A673 (cell line): ENCODE results near the gene PDAP1.

Source experiments
- EZH2 ChIP-seq: fragments of 200-600 bp; sonication (generic); IDR thresholded peaks from 2 replicates; pipeline ENCODE4 v1.6.1; 2017; ENCODE audit warnings: borderline replicate concordance, low read depth, mild to moderate bottlenecking, mixed read lengths, antibody characterized with exemption, low read length; ENCODE audit not compliant: poor library complexity, severe bottlenecking
- TF ChIP-seq, protein P1 (sequence below): fragments of 300-800, 200-600 bp; sonication (generic); conservative IDR thresholded peaks from 2 replicates; pipeline ENCODE4 v1.5.1; 2017; ENCODE audit warnings: low read depth, mild to moderate bottlenecking, antibody characterized with exemption, low read length, moderate library complexity, mixed read lengths

GRCh38 chr7:99452541-99452940 is 44.1 kb upstream of the PDAP1 start:
- TF ChIP-seq, protein P1, sequence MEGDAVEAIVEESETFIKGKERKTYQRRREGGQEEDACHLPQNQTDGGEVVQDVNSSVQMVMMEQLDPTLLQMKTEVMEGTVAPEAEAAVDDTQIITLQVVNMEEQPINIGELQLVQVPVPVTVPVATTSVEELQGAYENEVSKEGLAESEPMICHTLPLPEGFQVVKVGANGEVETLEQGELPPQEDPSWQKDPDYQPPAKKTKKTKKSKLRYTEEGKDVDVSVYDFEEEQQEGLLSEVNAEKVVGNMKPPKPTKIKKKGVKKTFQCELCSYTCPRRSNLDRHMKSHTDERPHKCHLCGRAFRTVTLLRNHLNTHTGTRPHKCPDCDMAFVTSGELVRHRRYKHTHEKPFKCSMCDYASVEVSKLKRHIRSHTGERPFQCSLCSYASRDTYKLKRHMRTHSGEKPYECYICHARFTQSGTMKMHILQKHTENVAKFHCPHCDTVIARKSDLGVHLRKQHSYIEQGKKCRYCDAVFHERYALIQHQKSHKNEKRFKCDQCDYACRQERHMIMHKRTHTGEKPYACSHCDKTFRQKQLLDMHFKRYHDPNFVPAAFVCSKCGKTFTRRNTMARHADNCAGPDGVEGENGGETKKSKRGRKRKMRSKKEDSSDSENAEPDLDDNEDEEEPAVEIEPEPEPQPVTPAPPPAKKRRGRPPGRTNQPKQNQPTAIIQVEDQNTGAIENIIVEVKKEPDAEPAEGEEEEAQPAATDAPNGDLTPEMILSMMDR = no peak
- TF ChIP-seq EZH2 = no peak
